ENCODE results near the gene DNAH7.

The DNAH7 gene

DNA sequence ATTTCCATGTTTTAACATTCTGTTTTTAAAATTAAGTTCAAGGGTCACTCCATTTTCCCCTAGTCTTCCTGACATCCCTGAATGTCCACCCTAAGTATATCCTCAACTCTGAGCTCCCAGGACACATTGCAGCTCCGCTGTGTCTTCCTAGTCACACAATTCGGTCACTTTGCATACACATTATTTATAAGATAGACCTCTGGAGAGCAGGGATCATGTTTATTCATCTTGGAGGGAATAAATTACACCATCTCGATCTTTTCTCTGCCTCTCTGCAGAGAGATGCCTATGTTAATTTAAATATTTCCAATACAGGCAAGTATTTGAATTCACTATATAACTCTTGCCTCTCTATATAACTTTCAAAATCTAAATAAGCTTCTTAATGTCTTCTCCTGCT, 245.4 kb downstream of the DNAH7 start:
- Mint-ChIP-seq H3K27ac (no peak overlapping the region), H3K4me3 (no peak overlapping the region), H3K4me1 (no peaks in the 10 kb centered on the region), H3K36me3 (no peaks in the 10 kb centered on the region), H3K9me3 (no peaks in the 10 kb centered on the region)
- ATAC-seq (no peak), DNase-seq (ENCODE audit: low spot score in 2 of 2) (no peak)

DNA sequence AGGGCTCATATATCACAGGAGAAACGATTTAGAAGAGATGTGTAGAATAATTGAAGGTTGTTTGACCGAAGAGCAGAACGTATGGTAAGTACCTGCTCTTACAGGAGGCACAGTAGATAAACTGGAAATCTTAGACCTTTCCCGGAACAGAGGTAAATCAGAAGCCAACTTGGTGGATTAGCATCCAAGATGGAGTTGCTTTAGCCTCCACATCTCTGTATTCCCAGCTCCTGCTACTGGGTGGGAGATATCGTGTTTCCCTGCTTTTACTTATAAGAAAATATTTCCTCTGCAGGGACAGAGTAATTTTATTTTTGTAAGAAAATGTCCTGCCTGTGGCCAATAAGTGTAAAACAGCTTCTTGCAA, 247.1 kb downstream of the DNAH7 start:
- Mint-ChIP-seq H3K9me3 (no peaks in the 10 kb centered on the region), H3K4me3 (no peak overlapping the region), H3K36me3 (no peaks in the 10 kb centered on the region), H3K27ac (no peak overlapping the region), H3K4me1 (no peaks in the 10 kb centered on the region)
- ATAC-seq (no peak), DNase-seq (ENCODE audit: low spot score in 2 of 2) (no peak)

DNA sequence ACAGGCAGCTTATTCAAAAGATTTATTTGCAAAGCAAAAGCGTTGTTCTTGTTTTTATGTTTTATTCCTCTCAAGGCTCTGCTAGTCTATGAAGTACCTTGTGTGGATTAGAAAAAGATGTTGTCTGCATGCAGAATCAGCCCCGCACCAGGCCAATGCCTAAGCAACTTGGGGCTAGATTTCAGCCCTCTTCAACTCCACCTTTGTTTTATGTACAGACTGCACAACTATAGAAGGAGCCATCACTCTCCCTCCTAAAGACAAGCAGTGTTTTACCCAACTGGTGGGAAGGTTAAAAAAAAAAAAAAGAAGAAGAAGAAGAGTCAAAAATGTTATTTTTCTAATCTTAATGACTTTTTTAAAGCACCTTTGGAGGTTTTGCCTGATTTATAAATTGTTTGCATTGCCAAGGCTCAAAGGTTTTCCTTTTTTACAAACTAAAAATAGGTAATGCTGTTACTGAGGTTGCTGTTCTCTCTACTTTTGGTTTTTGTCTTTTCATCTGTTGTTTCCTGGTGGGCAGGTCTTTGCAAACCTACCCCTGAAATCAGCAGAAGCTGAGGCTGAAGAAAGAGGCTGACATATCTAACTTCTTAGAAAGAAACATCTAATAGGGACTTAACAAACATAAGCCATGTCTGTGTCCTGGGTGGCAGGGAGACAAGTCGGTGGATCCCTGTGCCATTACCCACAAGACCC, 247.6 kb downstream of the DNAH7 start:
- Mint-ChIP-seq H3K36me3 (no peaks in the 10 kb centered on the region), H3K4me3 (no peak overlapping the region)

DNA sequence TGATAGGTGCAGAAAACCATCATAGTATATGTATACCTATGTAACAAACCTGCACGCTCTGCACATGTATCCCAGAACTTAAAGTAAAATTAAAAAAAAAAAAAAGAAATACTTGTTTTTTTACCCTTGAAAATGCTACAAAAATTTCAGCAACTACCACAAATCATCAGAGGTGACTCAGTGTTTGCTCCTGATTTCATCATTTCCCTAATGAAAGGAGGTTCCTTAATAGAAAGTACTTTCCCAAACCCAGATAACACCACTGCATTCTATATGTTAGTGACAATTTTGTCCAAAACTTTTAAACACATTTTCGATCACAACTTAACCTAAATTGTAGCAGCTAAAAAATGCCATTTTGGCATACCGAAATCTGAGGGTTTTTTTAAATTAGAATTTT, 248.3 kb downstream of the DNAH7 start:
- H3K9me3 Mint-ChIP-seq = no peaks in the 10 kb centered on the region
- DNase-seq (ENCODE audit: low spot score in 2 of 2) = no peak
- no peaks in the 10 kb centered on the region for H3K36me3 Mint-ChIP-seq
- ATAC-seq = no peak
- no peak overlapping the region for H3K4me3 Mint-ChIP-seq
- no peak overlapping the region for H3K27ac Mint-ChIP-seq
- no peaks in the 10 kb centered on the region for H3K4me1 Mint-ChIP-seq

More for the DNA sequence above, 247.6 kb downstream of the DNAH7 start:
- ATAC-seq (no peak), DNase-seq (ENCODE audit: low spot score in 2 of 2) (no peak)
- Mint-ChIP-seq H3K4me1 (no peaks in the 10 kb centered on the region), H3K27ac (no peak overlapping the region), H3K9me3 (no peaks in the 10 kb centered on the region)

DNA sequence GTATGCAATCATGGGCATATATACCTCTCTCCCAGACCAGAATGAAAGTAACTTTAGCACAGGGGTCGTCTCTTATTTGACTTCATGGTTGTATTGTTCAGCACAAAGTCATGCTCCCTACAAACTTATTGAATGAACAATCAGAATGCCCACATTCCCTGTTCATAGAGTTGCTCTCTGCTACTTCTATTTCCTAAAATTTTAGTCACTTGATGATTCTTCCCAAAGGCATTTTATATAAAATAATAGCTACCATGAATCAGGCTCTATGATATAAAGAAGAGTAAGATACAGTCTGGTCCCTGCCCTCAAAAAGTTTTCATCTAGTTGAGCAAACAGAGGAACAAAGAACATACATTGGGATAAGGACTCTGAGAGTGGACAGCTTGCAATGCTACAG, 249.4 kb downstream of the DNAH7 start:
- ATAC-seq (no peak), DNase-seq (ENCODE audit: low spot score in 2 of 2) (no peak)
- H3K27ac Mint-ChIP-seq = no peak overlapping the region
- H3K9me3 Mint-ChIP-seq = no peaks in the 10 kb centered on the region
- H3K36me3 Mint-ChIP-seq = no peaks in the 10 kb centered on the region
- H3K4me3 Mint-ChIP-seq = no peak overlapping the region
- H3K4me1 Mint-ChIP-seq = no peaks in the 10 kb centered on the region

DNA sequence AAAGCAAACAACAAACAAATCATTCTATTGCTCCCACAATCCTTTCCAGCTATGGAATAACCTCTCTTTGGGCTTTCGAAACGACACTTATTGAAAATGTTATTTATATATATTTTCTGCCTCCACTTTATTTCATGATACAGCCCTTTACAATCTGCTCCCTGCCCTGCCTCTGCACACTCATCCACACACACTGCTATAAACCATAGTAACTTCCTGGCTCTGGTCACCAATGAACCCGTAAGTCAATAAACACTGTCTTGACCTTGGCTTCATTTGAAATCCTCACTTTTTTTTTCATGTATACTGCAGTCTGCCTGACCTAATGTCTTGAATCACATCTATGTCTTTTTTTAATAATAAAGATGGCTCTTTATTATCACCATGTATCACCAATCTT, 250.1 kb downstream of the DNAH7 start:
- Mint-ChIP-seq H3K9me3 (no peaks in the 10 kb centered on the region), H3K4me3 (no peak overlapping the region), H3K36me3 (no peaks in the 10 kb centered on the region), H3K4me1 (no peaks in the 10 kb centered on the region), H3K27ac (no peak overlapping the region)
- ATAC-seq (peak; percentile 39), DNase-seq (ENCODE audit: low spot score in 2 of 2) (no peak)

DNA sequence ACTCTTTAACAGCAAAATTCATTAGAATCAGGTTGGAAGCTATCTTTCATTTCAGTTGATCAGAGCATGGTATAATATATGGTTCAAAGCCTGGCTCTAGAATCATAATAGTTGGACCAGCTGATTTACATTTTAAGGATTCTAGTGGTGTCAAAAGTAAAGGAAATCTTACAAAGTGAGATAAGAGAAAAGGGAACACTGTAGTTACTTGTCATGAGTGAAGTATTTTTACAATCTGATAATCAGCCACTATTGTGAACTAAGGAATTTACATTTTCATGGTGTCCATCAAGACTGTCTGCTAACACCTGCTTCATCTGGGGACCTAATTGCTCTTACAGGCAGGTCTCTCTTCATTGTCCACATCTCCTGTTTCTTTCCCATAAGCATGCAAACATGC, 250.5 kb downstream of the DNAH7 start:
- H3K4me1 Mint-ChIP-seq = no peaks in the 10 kb centered on the region
- no peak overlapping the region for H3K27ac Mint-ChIP-seq
- no peak overlapping the region for H3K4me3 Mint-ChIP-seq
- no peaks in the 10 kb centered on the region for H3K9me3 Mint-ChIP-seq
- ATAC-seq (no peak), DNase-seq (ENCODE audit: low spot score in 2 of 2) (no peak)
- no peaks in the 10 kb centered on the region for H3K36me3 Mint-ChIP-seq

DNA sequence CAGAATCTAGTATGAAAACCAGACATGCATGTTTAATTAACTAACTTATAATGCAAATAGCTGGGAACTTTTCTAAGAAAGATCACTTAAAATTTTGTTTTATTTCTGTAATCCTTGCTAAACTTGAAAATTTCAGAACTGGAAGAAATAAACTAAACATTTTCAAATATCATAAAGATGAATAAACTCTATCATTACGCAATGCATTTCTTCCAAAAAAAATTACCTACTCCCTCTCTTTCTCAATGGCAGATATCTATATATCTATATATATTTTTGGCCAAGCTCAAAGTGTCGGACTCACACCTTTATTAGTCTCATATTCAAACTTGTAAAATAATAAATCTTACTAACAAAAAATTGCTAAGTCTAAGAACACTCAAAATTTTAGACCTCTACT, 253.6 kb downstream of the DNAH7 start:
- Mint-ChIP-seq H3K27ac (no peak overlapping the region), H3K9me3 (no peaks in the 10 kb centered on the region), H3K4me1 (no peaks in the 10 kb centered on the region), H3K4me3 (no peak overlapping the region), H3K36me3 (no peaks in the 10 kb centered on the region)
- ATAC-seq (no peak), DNase-seq (ENCODE audit: low spot score in 2 of 2) (no peak)

DNA sequence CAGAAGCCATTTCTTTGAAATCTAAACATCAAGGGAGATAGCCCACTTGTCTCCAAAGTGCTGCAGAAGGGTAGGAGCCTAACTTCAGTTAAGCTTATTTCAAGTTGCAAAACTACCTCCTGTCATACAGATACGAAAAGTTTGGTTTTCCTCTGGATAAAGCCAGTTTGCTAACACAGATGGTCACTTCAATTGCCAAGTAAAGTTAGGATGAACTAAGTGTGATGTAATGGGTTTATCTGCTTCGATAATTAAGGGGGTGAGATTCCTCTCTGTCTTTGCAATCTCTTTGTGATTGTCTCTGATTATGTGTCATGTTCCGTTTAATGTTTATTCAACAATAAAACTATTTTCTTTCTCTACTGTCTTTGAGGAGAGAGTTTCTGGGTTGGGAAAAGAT, 255.2 kb downstream of the DNAH7 start:
- H3K9me3 Mint-ChIP-seq = no peaks in the 10 kb centered on the region
- H3K4me1 Mint-ChIP-seq = no peaks in the 10 kb centered on the region
- H3K4me3 Mint-ChIP-seq = no peak overlapping the region
- no peaks in the 10 kb centered on the region for H3K36me3 Mint-ChIP-seq
- DNase-seq (ENCODE audit: low spot score in 2 of 2) (no peak), ATAC-seq (no peak)
- no peak overlapping the region for H3K27ac Mint-ChIP-seq

DNA sequence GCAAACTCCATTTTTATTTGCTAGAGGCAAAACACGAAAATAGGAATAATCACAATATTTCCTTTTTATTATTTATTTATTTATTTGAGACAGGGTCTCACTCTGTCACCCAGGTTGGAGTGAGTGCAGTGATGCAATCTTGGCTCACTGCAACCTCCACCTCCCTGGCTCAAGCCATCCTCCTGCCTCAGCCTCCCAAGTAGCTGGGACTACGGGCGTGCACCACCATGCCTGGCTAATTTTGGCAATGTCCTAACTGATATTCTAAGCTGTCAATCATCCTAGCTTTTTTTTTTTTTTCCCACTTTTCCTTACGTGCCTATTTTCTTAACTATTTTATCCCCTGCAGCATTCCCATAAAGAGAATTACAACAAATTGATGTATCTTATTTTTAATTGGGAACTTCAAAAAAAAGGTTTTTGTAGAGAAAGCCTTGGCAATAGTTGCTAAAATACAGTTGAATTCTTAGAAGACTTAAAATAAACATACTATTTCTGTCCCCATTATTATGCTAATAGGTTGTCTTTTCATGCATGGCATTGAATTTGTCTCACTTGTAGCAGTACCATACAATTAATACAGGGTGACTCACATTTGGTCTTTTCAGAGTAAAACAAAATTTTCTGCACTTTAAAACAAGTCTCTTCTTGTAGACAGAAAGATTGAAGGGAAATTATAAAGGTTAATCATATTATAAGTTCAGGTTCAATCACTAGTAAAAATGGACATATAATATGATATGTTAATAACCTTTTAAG, 258.1 kb downstream of the DNAH7 start:
- no peak overlapping the region for H3K27ac Mint-ChIP-seq
- no peaks in the 10 kb centered on the region for H3K9me3 Mint-ChIP-seq
- H3K4me1 Mint-ChIP-seq = no peaks in the 10 kb centered on the region
- no peak overlapping the region for H3K4me3 Mint-ChIP-seq
- H3K36me3 Mint-ChIP-seq = no peaks in the 10 kb centered on the region
- DNase-seq (ENCODE audit: low spot score in 2 of 2) = no peak
- ATAC-seq = no peak

DNA sequence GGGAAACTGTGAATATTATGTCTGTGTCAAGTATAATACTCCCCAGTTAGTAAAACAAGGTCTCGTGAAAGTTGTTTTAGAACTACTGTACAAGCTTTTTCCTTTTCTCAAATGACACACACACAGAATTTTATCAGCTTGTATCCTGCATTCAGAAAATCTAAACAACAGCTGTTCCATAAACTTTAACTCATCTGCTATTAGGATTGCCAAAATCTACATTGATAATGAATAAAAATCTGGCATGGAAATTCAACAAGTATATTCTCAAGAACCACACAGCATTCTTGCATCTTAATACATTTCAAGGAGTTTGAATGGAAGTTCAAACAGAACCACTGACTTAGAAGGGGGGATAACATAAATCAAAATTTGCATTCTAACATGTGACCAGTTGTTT, 260.4 kb downstream of the DNAH7 start:
- Mint-ChIP-seq H3K27ac (no peak overlapping the region), H3K4me1 (no peaks in the 10 kb centered on the region), H3K9me3 (no peaks in the 10 kb centered on the region), H3K36me3 (no peaks in the 10 kb centered on the region), H3K4me3 (no peak overlapping the region)
- ATAC-seq (no peak), DNase-seq (ENCODE audit: low spot score in 2 of 2) (no peak)

DNA sequence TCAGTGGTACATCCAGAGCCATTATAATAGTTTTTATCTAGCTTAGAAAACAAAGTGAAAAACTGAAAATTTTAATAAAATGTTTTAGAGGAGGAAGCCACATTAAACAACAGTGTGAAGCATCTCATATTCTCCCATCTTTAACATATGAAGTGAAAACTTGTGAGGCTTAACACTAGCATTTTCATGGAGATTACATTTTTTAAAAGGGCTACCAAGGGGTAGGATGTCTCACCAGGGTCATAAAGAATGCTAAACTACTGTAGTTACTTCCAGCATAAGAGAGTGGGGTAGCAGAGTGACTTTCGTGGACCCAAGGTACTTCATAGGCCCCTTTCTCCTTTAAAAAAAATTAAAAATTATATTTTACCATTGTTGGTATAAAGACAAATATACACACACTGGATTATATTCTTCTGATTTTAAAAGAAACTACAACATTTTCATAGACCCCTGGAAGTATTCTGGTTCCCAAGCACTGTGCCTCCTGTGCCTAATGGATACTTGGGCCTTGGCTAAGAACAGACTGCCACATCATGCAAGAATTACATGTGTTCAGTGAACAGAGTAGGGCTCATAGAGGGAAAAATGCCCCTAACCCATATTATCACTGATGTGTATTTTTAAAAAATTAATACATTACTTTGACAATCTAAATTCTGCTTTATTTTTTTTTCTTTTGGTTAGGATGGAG, 263.2 kb downstream of the DNAH7 start:
- no peak for DNase-seq (ENCODE audit: low spot score in 2 of 2)
- Mint-ChIP-seq H3K9me3 (no peaks in the 10 kb centered on the region), H3K27ac (no peak overlapping the region), H3K36me3 (no peaks in the 10 kb centered on the region), H3K4me3 (no peak overlapping the region), H3K4me1 (no peaks in the 10 kb centered on the region)
- ATAC-seq = no peak

DNA sequence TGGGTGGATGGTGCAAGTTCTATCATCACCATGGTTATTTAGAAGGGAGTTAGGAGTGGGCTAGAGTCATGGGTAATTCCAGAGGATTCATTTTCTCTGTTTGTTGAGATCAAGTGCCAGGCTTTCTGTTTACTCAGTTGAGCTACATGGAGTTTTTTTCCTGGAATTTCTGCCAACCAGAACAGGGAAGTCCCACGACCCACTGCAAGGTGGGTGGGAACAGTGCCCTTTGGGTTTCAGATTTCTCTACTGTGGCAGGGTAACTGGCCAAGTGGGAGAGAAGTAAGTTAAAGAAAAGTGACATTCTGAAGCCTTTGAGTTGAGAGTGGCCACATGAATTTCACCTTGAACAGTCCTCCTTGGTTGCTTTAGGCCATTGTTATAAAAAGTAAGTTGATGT, 272.8 kb downstream of the DNAH7 start:
- DNase-seq (ENCODE audit: low spot score in 2 of 2) = no peak
- no peak overlapping the region for H3K4me3 Mint-ChIP-seq
- H3K4me1 Mint-ChIP-seq = no peaks in the 10 kb centered on the region
- H3K9me3 Mint-ChIP-seq = no peaks in the 10 kb centered on the region
- no peaks in the 10 kb centered on the region for H3K36me3 Mint-ChIP-seq
- ATAC-seq = no peak
- H3K27ac Mint-ChIP-seq = no peak overlapping the region

DNA sequence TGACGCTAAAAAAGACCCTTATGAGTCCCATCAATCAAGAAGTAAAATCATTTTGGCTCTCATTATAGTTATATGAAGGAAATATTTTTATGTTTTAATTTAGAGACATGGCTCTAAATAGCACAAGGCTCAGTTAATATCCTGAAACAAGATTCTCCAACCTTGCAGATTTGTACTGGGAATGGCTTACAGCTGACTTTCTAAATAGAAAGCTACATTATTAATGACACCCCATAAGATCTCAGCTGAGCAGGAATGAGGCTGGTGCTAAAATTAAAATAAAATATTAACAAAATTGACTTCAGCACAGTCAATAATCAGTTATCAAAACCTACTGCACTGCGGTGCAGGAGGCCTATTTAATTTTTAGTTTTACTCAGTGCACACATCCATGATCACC, 274.8 kb downstream of the DNAH7 start:
- ATAC-seq = no peak
- no peaks in the 10 kb centered on the region for H3K4me1 Mint-ChIP-seq
- DNase-seq (ENCODE audit: low spot score in 2 of 2) = no peak
- H3K36me3 Mint-ChIP-seq = no peaks in the 10 kb centered on the region
- H3K27ac Mint-ChIP-seq = no peak overlapping the region
- no peak overlapping the region for H3K4me3 Mint-ChIP-seq
- H3K9me3 Mint-ChIP-seq = no peaks in the 10 kb centered on the region

DNA sequence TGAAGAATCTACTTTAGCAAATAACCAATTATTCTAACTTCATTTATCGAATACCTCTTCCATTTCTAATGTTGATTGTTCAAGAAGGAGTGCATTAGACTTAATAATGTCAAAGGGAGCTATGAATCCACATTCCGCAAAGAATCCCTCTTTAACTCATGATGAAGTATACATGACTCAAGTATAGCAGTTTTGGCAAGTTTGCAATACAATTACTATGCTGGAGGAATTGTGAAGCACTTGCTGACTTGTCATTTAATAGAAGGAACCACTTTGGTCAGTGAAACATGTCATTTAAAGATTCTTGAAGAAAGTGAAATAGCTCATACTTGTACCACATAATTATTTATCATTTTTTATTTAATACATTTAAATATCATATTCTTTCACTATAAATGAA, 286.5 kb downstream of the DNAH7 start:
- Mint-ChIP-seq H3K9me3 (no peaks in the 10 kb centered on the region), H3K36me3 (no peaks in the 10 kb centered on the region), H3K4me3 (no peak overlapping the region), H3K4me1 (no peaks in the 10 kb centered on the region), H3K27ac (no peak overlapping the region)
- ATAC-seq = no peak
- no peak for DNase-seq (ENCODE audit: low spot score in 2 of 2)

DNA sequence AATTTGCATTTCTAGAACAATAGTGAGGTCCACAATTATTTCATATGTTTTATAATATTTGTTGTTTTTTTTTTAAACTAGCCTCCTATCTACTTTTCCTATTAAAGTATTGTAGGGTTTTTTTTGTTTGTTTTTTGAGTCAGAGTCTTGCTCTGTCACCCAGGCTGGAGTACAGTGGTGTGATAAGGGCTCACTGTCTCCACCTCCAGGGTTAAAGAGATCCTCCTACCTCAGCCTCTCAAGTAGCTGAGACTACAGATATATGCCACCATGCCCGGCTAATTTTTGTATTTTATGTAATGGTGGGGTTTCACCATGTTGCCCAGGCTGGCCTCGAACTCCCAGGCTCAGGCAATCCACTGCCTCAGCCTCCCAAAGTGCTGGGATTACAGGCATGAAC, 289.1 kb downstream of the DNAH7 start:
- no peak for DNase-seq (ENCODE audit: low spot score in 2 of 2)

More for the DNA sequence above, 289.1 kb downstream of the DNAH7 start:
- Mint-ChIP-seq H3K9me3 (no peaks in the 10 kb centered on the region), H3K4me3 (no peak overlapping the region), H3K4me1 (no peaks in the 10 kb centered on the region), H3K36me3 (no peaks in the 10 kb centered on the region), H3K27ac (no peak overlapping the region)
- ATAC-seq = no peak

All from stimulated activated effector memory CD8-positive, alpha-beta T cell treated with anti-CD3 and anti-CD28 coated beads, Interleukin-12 subunit alpha, Interleukin-12 subunit beta, amount 100 ng/mL, for 72 hours (primary cell).